Transverse colon (tissue), 4 donors: Measurements from ENCODE around the gene CXCR2. TPM values are rescaled to one million over a fixed set of nuclear protein-coding genes. Genes with fewer than 3 reads are reported as not detected.

ENCODE experiments used
- DNase-seq: peaks from one replicate; pipeline ENCODE4 v3.0.0-alpha.2; 2019
- H3K27ac ChIP-seq, 4 donors: fragments of 200-600 bp; sonication (generic); 2 replicates each; pipeline ENCODE4 v1.5.1; 2016 to 2018; ENCODE audit warnings: inconsistent platforms in 4 of 4
- H3K27me3 ChIP-seq: fragments of 200-600 bp; sonication (generic); 2 replicates; pipeline ENCODE4 v1.5.1; 2017; ENCODE audit warnings: inconsistent platforms
- H3K36me3 ChIP-seq, 4 donors: fragments of 200-600 bp; sonication (generic); 2 replicates each; pipeline ENCODE4 v1.5.1; 2017 to 2019; ENCODE audit warnings: inconsistent platforms in 4 of 4
- H3K4me1 ChIP-seq, 4 donors: fragments of 200-600 bp; sonication (generic); 2 replicates each; pipeline ENCODE4 v1.5.1; 2017 to 2020; ENCODE audit warnings: inconsistent platforms in 4 of 4
- H3K4me3 ChIP-seq, 4 donors: fragments of 200-600 bp; sonication (generic); 1 replicate in 1 of 4; 2 replicates in 3 of 4; pipeline versions ENCODE4 v1.5.1 to v1.6.1; 2017 to 2019; ENCODE audit warnings: inconsistent platforms in 4 of 4
- H3K9me3 ChIP-seq, 2 donors: fragments of 200-600 bp; sonication (generic); 2 replicates each; pipeline ENCODE4 v1.5.1; 2017 to 2019; ENCODE audit warnings: inconsistent platforms in 2 of 2
- EP300 ChIP-seq: sonication (generic); formaldehyde crosslinking; IDR thresholded peaks from one replicate; pipeline ENCODE4 v1.6.1; 2017; ENCODE audit warnings: antibody characterized with exemption, low read depth
- POLR2A ChIP-seq: fragments of 450-650 bp; IDR thresholded peaks from one replicate; pipeline ENCODE4 v1.6.1; 2016; ENCODE audit warnings: antibody characterized with exemption, mild to moderate bottlenecking, moderate library complexity
- POLR2AphosphoS5 ChIP-seq, 3 donors: sonication (generic); formaldehyde crosslinking; IDR thresholded peaks; one replicate each; pipeline ENCODE4 v1.6.1; 2016; ENCODE audit warnings: antibody characterized with exemption in 3 of 3
- WGBS, 2 donors: methylation state at CpG; one replicate each; pipeline ENCODE4 v1.1.5; 2018; ENCODE audit warnings: low coverage in 1 of 2; 5-methylcytosine and 5-hydroxymethylcytosine counted together
- in situ Hi-C, 4 donors: fragments of 200-750 bp; cut with MboI; loops; one replicate each; pipeline versions ENCODE4 v1.15.0 to v1.15.1; 2017; ENCODE audit warnings: low sequenced_read_pairs in 3 of 4, low pct_ligation_motif_present in 1 of 4, low pct_unique_long_range_greater_than_20kb in 1 of 4
- intact Hi-C: fragments of 100-400 bp; cut with DNase I; formaldehyde crosslinking; loops from one replicate; pipeline ENCODE4 v1.15.1; 2023; ENCODE audit warnings: low total_unique reads
- total RNA-seq, 4 donors: library from RNA; depleted of rRNA; stranded (reverse); fragments of >200 nt; gene quantifications; one replicate each; pipeline ENCODE4 v1.1.0, GENCODE V29; 2016
- TF ChIP-seq, protein P1 (sequence below), 5 experiments: fragments of 200-600 bp in 3 of 5; fragments of 450-650 bp in 2 of 5; sonication (generic) in 3 of 5; IDR thresholded peaks; 1 replicate in 2 of 5; 2 replicates in 3 of 5; pipeline ENCODE4 v1.5.1; 2016 to 2017; ENCODE audit warnings: antibody characterized with exemption in 5 of 5, inconsistent platforms in 3 of 5, mild to moderate bottlenecking in 2 of 5, moderate library complexity in 1 of 5

CXCR2 gene
- total RNA-seq, 4 donors from 2014 or later: not detected

DNA sequence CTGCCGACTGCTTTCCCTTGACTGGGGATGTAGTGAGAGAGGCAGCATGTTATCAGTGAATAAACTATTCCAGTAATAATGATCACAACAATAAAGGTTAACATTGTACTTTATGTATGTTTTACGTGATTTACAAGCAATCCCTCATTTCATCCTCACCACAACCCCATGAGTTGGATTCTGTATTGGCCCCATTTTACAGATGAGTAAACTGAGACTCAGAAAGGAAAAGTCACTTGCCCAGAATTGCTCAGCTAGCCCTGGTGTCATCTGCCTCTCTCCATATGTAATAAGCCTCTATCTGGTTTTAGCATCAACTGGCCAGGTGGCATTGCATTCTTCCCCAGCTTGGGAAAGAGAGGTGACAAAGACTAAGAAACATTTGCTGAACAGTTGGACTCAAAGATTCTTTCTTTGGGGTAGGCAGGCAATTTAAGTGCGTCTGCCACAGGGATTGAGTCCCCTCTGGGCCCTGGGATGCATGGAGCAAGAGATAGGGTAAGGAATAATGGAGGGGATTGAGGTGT is 2.2 kb downstream of the CXCR2 start:
- DNase-seq: no peak
- TF ChIP-seq, protein P1, sequence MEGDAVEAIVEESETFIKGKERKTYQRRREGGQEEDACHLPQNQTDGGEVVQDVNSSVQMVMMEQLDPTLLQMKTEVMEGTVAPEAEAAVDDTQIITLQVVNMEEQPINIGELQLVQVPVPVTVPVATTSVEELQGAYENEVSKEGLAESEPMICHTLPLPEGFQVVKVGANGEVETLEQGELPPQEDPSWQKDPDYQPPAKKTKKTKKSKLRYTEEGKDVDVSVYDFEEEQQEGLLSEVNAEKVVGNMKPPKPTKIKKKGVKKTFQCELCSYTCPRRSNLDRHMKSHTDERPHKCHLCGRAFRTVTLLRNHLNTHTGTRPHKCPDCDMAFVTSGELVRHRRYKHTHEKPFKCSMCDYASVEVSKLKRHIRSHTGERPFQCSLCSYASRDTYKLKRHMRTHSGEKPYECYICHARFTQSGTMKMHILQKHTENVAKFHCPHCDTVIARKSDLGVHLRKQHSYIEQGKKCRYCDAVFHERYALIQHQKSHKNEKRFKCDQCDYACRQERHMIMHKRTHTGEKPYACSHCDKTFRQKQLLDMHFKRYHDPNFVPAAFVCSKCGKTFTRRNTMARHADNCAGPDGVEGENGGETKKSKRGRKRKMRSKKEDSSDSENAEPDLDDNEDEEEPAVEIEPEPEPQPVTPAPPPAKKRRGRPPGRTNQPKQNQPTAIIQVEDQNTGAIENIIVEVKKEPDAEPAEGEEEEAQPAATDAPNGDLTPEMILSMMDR (IDR thresholded peaks at IDR 0.05): no peak
- no peak for TF ChIP-seq POLR2AphosphoS5 (IDR thresholded peaks at IDR 0.05)
- TF ChIP-seq POLR2A: no peak
- no peak for TF ChIP-seq EP300
- no peak overlapping the region for H3K4me3 ChIP-seq
- no peaks in the 10 kb centered on the region for H3K9me3 ChIP-seq
- intact Hi-C loops: no loop called here
- H3K4me1 ChIP-seq: no peaks in the 10 kb centered on the region
- WGBS, 2 donors: 63 to 79% methylated on average over 2 to 3 of the region's 3 CpGs
- no peaks in the 10 kb centered on the region for H3K36me3 ChIP-seq
- no peak overlapping the region for H3K27ac ChIP-seq
- peaks cover 18% of the 10 kb centered on the region for H3K27me3 ChIP-seq
- in situ Hi-C loops: no loop called here

DNA sequence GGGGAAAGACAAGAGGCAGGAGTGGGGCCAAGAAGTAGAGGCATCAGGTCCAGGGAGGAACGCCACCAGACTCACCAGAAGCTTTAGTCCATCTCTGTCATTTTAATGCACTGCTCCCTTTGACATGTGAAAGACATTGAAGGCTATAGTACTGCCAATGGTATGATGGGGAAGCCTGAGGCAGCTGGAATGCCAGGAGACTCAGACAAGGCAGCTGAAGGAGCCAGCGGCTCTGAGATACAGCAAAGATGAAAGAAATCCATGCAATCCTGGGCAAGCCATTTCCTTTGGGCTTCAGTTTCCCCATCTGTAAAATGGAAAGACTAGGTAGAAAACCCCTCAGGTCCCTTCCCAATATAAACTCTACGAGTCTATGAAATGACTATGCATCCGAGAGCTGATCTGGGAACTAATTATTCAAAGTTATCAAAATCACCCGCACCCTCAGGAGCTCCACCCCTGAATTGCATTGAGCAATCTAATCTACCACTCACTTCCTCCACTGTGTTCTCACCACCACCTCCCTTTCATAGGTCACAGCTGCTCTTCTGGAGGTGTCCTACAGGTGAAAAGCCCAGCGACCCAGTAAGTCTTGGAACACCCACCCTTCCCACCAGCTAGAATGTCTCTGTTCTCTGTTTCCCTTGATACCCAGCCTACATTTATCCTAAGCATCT is 3.1 kb downstream of the CXCR2 start:
- in situ Hi-C loops (no loop called here), intact Hi-C loops (no loop called here)
- no peak for DNase-seq
- Histone ChIP-seq H3K27me3 (peaks cover 18% of the 10 kb centered on the region), H3K4me1 (no peaks in the 10 kb centered on the region), H3K4me3 (no peak overlapping the region), H3K36me3 (no peaks in the 10 kb centered on the region), H3K27ac (no peak overlapping the region), H3K9me3 (no peaks in the 10 kb centered on the region)
- WGBS, 2 donors: 62 to 74% methylated on average over 3 to 6 of the region's 6 CpGs
- TF ChIP-seq POLR2AphosphoS5 (IDR thresholded peaks at IDR 0.05) (no peak), POLR2A (no peak), EP300 (no peak)
- TF ChIP-seq, protein P1 (IDR thresholded peaks at IDR 0.05): no peak

DNA sequence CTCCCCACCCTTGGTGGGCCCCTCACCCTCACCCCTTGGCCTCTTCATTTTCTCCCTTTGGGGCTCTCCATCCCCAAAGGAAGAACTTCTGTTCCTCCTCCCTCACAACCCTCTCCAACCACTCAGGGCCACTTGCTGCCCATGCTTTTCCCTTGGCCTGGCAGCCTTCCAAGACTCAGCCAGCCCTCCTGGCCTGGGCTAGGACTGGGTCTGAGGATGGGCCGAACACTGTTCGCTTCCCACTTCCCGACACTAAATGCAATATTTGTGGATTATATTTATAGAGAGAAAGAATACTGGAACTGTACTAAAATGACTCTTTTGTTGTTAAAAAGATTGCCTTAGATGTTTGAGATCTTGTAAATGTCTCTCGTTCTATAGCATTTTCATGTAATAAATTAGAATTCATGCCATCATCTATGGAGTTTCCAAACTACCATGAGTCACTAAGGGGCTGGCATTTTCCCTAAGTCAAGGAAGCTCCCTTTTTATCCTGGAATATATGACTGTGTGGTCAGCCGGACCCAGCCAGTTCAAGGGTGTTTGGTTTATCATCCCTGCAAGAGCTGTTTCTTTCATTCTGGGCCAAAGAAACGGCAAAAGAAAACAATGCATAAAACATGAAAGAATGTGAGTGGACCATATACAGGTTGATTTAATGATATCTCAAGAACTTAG is 3.8 kb downstream of the CXCR2 start:
- 63 to 87% methylated on average over 4 to 6 of the region's 6 CpGs for WGBS, 2 donors
- DNase-seq: no peak

DNA sequence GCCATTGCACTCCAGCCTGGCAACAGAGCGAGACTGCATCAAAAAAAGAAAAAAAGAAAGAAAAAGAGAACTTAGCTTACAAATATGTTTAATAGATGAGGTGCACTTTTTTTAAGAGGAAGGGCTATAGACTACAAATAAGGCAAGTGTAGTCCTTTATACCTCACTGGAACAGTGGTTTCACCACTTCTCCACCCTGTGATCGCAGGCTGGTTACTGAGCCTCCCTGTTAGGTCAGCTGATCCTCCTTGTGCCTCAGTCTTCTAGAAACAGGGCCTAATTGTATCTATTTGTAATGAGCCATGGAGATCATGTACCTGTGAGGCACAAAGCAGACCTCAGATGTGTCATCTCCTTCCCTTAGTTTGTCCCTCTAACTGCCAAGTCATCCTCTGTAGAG is 4.5 kb downstream of the CXCR2 start:
- in situ Hi-C loops: no loop called here
- no peaks in the 10 kb centered on the region for H3K36me3 ChIP-seq
- peaks cover 15% of the 10 kb centered on the region for H3K27me3 ChIP-seq
- no peak for TF ChIP-seq POLR2AphosphoS5 (IDR thresholded peaks at IDR 0.05)
- TF ChIP-seq, protein P1 (IDR thresholded peaks at IDR 0.05): no peak
- TF ChIP-seq POLR2A: no peak
- TF ChIP-seq EP300: no peak
- H3K9me3 ChIP-seq: no peaks in the 10 kb centered on the region
- DNase-seq: no peak
- intact Hi-C loops: no loop called here
- H3K27ac ChIP-seq: no peak overlapping the region
- WGBS, 2 donors: 85% methylated on average over 2 of the region's 2 CpGs; no CpG with 5 or more reads in 1 of the 2 donors
- H3K4me1 ChIP-seq: no peaks in the 10 kb centered on the region
- no peak overlapping the region for H3K4me3 ChIP-seq

More for the DNA sequence above, 3.8 kb downstream of the CXCR2 start:
- no peaks in the 10 kb centered on the region for H3K4me1 ChIP-seq
- TF ChIP-seq, protein P1 (IDR thresholded peaks at IDR 0.05): no peak
- TF ChIP-seq POLR2A (no peak), EP300 (no peak), POLR2AphosphoS5 (IDR thresholded peaks at IDR 0.05) (no peak)
- no peak overlapping the region for H3K27ac ChIP-seq
- no peak overlapping the region for H3K4me3 ChIP-seq
- intact Hi-C loops (no loop called here), in situ Hi-C loops (no loop called here)
- peaks cover 17% of the 10 kb centered on the region for H3K27me3 ChIP-seq
- H3K36me3 ChIP-seq: no peaks in the 10 kb centered on the region
- H3K9me3 ChIP-seq: no peaks in the 10 kb centered on the region
